T-helper 17 cell (primary cell): ENCODE measurements around the gene YPEL1. TPM values are rescaled to one million over a fixed set of nuclear protein-coding genes. Genes with fewer than 3 reads are reported as not detected.
A peak's percentile ranks its signal among the peaks of the same experiment; 100 is the strongest.

Experiments used
- ATAC-seq: fragments of 150-1000 bp; cut with Tn5 transposase; 2 replicates; pipeline ENCODE4 v1.10.0; 2021; ENCODE audit warnings: mild to moderate bottlenecking, moderate library complexity
- DNase-seq, 3 donors: peaks; one replicate each; pipeline versions ENCODE4 v3.0.0 to v3.0.0-alpha.2; 2020 to 2021
- H3K9me3 ChIP-seq: one replicate; pipeline ENCODE4 v1.7.0; 2013; ENCODE audit warnings: low read length, mild to moderate bottlenecking; ENCODE audit not compliant: control insufficient read depth, poor library complexity, severe bottlenecking
- H3K27ac Mint-ChIP-seq: one replicate; pipeline ENCODE4 v1.8.0; 2022; ENCODE audit warnings: mild to moderate bottlenecking, moderate library complexity, mixed read lengths
- H3K27me3 Mint-ChIP-seq: one replicate; pipeline ENCODE4 v1.8.0; 2022; ENCODE audit warnings: mixed read lengths
- H3K36me3 Mint-ChIP-seq: one replicate; pipeline ENCODE4 v1.8.0; 2022; ENCODE audit warnings: low read depth, mixed read lengths
- H3K4me1 Mint-ChIP-seq: one replicate; pipeline ENCODE4 v1.8.0; 2022; ENCODE audit warnings: mild to moderate bottlenecking, mixed read lengths
- H3K4me3 Mint-ChIP-seq: one replicate; pipeline ENCODE4 v1.8.0; 2022; ENCODE audit warnings: mild to moderate bottlenecking, moderate library complexity, mixed read lengths
- total RNA-seq, 4 donors: library from RNA in 2 of 4; stranded (reverse) in 2 of 4; gene quantifications; one replicate each; pipeline ENCODE4 v1.2.3 and lab custom pipeline; 2022 to 2026

The YPEL1 gene
- total RNA-seq, 2 donors from 2014 or later = 3.5 to 4.6 TPM

DNA sequence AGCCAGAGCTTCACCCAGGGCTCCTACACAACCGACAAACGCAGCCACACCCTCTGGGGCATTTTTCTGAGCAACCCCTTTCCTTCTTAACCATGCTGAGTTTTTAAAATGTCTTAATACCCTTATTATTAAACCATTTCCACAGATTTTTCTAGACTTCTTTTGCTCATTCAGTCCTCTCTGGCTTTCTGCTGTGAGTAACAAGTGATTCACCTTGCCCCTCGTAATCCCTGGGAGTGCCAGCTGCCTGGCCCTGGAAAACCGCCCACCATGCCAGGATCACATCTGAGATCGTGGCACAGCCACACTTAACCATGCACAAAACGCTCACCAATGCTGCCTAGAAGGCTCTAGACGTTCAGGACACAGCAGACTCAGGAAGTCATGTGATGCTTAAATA lies 25.4 kb downstream of the YPEL1 start:
- Mint-ChIP-seq H3K36me3 (peaks cover 3% of the 10 kb centered on the region), H3K4me3 (no peak overlapping the region), H3K4me1 (peaks cover 6% of the 10 kb centered on the region), H3K27me3 (no peaks in the 10 kb centered on the region), H3K27ac (no peak overlapping the region)
- no peak for ATAC-seq
- DNase-seq = no peak
- no peaks in the 10 kb centered on the region for H3K9me3 ChIP-seq

- peaks cover 3% of the 10 kb centered on the region for H3K36me3 Mint-ChIP-seq
- no peak overlapping the region for H3K4me3 Mint-ChIP-seq
- H3K27ac Mint-ChIP-seq = no peak overlapping the region
- no peaks in the 10 kb centered on the region for H3K27me3 Mint-ChIP-seq
- H3K9me3 ChIP-seq = no peaks in the 10 kb centered on the region
- DNase-seq (no peak), ATAC-seq (no peak)
- peaks cover 4% of the 10 kb centered on the region for H3K4me1 Mint-ChIP-seq
These were observed 25.9 kb downstream of the YPEL1 start for GRCh38 chr22:21709688-21710087.

- Mint-ChIP-seq H3K36me3 (peaks cover 3% of the 10 kb centered on the region), H3K27me3 (no peaks in the 10 kb centered on the region), H3K4me1 (peaks cover 4% of the 10 kb centered on the region), H3K27ac (no peak overlapping the region), H3K4me3 (no peak overlapping the region)
- no peak for DNase-seq
- ATAC-seq = no peak
- no peaks in the 10 kb centered on the region for H3K9me3 ChIP-seq
These were observed 26.6 kb downstream of the YPEL1 start for GRCh38 chr22:21708960-21709359.

GRCh38 chr22:21707677-21708076 lies 27.9 kb downstream of the YPEL1 start:
- Mint-ChIP-seq H3K36me3 (peaks cover 3% of the 10 kb centered on the region), H3K4me3 (no peak overlapping the region), H3K4me1 (no peaks in the 10 kb centered on the region), H3K27me3 (no peaks in the 10 kb centered on the region), H3K27ac (no peak overlapping the region)
- H3K9me3 ChIP-seq = no peaks in the 10 kb centered on the region
- DNase-seq = no peak
- ATAC-seq = no peak

DNA sequence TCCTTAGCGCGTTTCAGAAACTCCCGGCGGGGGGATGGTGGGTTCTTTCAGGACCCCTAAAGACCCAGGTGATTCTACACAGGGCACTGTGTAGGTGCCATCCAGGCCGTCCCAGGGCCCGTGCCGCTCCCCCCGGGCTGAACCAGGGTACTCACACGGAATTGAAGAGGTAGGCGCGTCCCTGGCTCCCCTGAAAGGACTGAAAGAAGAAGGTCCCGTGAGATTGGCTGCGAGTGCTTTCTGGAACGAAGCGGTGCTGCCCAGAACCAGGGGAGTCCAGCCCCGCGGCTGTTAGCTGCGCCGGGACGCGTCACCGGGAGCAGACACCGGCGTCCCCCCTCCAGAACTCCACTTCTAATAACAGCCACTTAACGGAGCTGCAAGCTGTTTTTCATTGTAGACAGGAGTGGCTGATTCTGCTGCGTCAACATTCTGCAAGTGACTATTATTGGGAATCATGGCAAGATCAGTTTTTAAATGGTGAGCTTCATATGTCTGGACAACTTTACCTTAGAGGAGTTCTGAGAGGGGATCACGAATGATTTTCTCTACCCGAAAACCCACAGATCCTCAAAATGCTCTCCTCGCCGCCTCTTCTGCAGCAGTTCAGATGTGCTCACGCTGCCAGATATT lies 31.8 kb downstream of the YPEL1 start:
- Mint-ChIP-seq H3K27ac (no peak overlapping the region), H3K27me3 (no peaks in the 10 kb centered on the region), H3K4me1 (peaks cover 4% of the 10 kb centered on the region), H3K36me3 (no peaks in the 10 kb centered on the region), H3K4me3 (no peak overlapping the region)
- DNase-seq (no peak), ATAC-seq (no peak)
- no peaks in the 10 kb centered on the region for H3K9me3 ChIP-seq

DNA sequence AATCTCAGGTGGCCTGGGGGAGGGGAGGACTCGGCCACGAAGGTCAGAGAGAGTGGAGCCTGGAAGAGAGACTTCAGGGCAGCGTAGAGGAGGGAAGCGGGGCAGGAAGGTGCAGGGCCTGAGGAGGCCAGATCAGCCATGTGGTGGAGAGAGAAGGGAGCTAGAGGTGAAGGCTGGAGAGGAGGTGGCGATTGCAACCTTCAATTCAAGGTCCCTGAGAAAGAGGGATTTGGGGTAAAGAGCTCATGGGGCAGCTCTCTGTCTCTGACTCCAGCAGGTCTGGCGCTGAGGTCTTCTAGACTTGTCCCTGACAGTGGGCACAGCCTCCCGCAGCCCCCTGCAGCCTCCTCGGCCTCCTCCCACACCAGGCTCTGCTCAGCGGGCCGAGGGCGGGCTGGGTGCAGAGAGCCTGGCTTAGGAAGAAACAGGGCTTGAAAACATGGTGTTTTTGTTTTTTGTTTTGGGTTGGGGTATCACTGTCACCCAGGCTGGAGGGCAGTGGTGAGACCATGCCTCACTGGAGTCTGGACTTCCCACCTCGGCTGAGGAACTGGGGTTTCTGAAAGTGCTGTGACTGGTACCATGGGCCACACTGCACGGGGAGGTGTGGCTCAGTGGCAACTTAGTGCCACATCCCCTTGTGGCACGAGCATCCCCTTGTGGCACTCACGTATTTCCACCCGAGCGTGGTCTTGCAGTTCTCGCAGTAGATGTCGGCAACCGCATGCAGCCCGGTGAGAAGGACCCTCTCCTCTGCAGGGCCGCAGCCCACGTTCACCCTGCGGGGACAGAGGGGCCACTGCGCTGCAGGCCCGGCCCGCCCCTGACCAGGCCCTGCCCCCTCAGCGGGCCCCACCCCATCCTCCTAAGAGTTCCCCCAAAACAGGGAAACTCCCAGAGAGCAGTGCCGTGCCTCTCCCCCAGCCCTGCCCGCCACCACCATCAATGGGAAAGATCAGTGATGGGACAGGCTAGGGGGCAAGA lies 32.6 kb downstream of the YPEL1 start:
- Mint-ChIP-seq H3K27me3 (no peaks in the 10 kb centered on the region), H3K36me3 (no peaks in the 10 kb centered on the region), H3K27ac (peak overlapping the region; percentile 85), H3K4me3 (peak overlapping the region; percentile 31), H3K4me1 (peaks cover 4% of the 10 kb centered on the region)
- DNase-seq (no peak), ATAC-seq (no peak)
- H3K9me3 ChIP-seq = no peaks in the 10 kb centered on the region

DNA sequence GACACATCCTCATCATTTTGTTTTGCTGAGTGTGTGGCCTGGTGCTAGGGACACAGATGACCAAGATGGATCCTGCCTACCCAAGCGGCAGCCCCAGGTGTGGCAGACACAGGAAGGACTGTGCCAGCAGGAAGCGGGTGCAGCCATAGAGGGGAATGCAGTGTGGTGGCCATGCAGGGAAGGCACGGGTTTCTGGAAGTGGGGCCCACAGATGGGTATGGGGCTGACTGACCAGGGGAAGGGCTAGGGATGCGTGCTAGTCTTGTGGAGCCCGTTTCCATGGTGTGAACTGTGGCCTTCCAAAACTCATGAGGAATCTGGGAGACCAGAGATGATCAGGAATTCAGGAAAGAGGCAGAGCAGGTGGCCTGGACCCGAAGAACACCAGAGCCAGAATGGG lies 33.5 kb downstream of the YPEL1 start:
- H3K27ac Mint-ChIP-seq = peak overlapping the region; percentile 85
- no peaks in the 10 kb centered on the region for H3K27me3 Mint-ChIP-seq
- no peaks in the 10 kb centered on the region for H3K36me3 Mint-ChIP-seq
- H3K9me3 ChIP-seq = no peaks in the 10 kb centered on the region
- peaks cover 4% of the 10 kb centered on the region for H3K4me1 Mint-ChIP-seq
- ATAC-seq (no peak), DNase-seq (no peak)
- peak overlapping the region; percentile 31 for H3K4me3 Mint-ChIP-seq

DNA sequence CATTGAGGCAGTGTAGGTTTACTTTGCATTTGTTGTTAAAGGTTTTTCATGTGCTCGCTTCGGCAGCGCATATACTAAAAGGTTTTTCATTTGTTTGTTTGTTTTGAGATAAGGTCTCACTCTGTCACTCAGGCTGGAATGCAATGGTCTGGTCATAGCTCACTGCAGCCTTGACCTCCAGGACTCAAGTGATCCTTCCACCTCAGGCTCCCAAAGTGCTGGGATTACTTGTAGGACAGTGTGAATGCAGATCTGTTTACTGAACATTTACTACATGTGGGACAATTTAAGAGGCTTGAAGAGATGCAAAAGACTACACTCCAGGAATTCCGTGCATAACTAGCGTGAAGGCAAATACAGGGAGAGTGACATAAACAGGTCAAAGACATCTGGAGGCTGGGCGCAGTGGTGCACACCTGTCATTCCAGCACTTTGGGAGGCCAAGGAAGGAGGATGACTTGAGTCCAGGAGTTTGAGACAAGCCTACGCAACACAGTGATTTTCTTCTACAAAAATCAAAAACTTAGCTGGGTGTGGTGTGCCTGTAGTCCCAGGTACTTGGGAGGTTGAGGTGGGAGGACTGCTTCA lies 34.1 kb downstream of the YPEL1 start:
- ATAC-seq = no peak
- no peaks in the 10 kb centered on the region for H3K27me3 Mint-ChIP-seq
- H3K36me3 Mint-ChIP-seq = peaks cover 5% of the 10 kb centered on the region
- no peak overlapping the region for H3K4me3 Mint-ChIP-seq
- no peak for DNase-seq
- H3K27ac Mint-ChIP-seq = peak overlapping the region; percentile 85
- H3K4me1 Mint-ChIP-seq = peaks cover 7% of the 10 kb centered on the region
- H3K9me3 ChIP-seq = no peaks in the 10 kb centered on the region

GRCh38 chr22:21700822-21701221 lies 34.8 kb downstream of the YPEL1 start:
- Mint-ChIP-seq H3K27ac (peak overlapping the region; percentile 85), H3K4me3 (no peak overlapping the region)

DNA sequence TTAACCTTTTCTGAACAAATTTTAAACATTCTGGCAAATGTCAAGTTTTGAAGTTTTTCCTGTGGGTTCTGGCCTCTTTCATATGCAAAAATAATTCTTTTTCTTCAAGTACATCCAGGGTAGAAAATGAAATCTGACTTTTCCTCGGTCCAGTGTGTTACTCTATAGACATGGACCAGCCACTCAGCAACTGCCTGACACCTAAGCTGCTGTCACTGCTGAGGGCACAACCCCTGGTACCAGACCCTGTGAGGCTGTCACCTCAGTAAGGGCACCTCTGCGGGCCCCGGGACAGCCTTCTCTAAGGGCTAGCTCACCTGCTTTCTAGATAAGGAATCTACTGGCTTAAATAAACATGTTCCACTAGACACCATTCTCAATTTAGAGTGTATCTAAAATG lies 36.0 kb downstream of the YPEL1 start:
- peaks cover 7% of the 10 kb centered on the region for H3K4me1 Mint-ChIP-seq
- peak overlapping the region; percentile 43 for H3K27ac Mint-ChIP-seq

More at GRCh38 chr22:21700822-21701221, 34.8 kb downstream of the YPEL1 start:
- no peaks in the 10 kb centered on the region for H3K9me3 ChIP-seq
- DNase-seq (no peak), ATAC-seq (no peak)
- Mint-ChIP-seq H3K36me3 (peaks cover 5% of the 10 kb centered on the region), H3K4me1 (peaks cover 7% of the 10 kb centered on the region), H3K27me3 (no peaks in the 10 kb centered on the region)

GRCh38 chr22:21698430-21699329 lies 36.9 kb downstream of the YPEL1 start:
- Mint-ChIP-seq H3K4me1 (peaks cover 7% of the 10 kb centered on the region), H3K4me3 (no peak overlapping the region), H3K27ac (no peak overlapping the region), H3K36me3 (peaks cover 5% of the 10 kb centered on the region), H3K27me3 (no peaks in the 10 kb centered on the region)
- H3K9me3 ChIP-seq = no peaks in the 10 kb centered on the region
- DNase-seq = no peak
- ATAC-seq = no peak

More for the DNA sequence above, 36.0 kb downstream of the YPEL1 start:
- Mint-ChIP-seq H3K4me3 (no peak overlapping the region), H3K36me3 (peaks cover 5% of the 10 kb centered on the region), H3K27me3 (no peaks in the 10 kb centered on the region)
- no peaks in the 10 kb centered on the region for H3K9me3 ChIP-seq
- no peak for DNase-seq
- no peak for ATAC-seq

GRCh38 chr22:21697880-21698279 lies 37.7 kb downstream of the YPEL1 start:
- no peaks in the 10 kb centered on the region for H3K27me3 Mint-ChIP-seq
- H3K4me1 Mint-ChIP-seq = peaks cover 7% of the 10 kb centered on the region
- no peak for DNase-seq
- ATAC-seq = no peak
- no peak overlapping the region for H3K4me3 Mint-ChIP-seq
- H3K36me3 Mint-ChIP-seq = peaks cover 5% of the 10 kb centered on the region
- H3K9me3 ChIP-seq = no peaks in the 10 kb centered on the region
- H3K27ac Mint-ChIP-seq = peak overlapping the region; percentile 45
